ENCODE data around the gene LRRC8A.
"Not testable (repeated sequence)": the region's sequence is repeated elsewhere in the genome, so short reads cannot be mapped to it uniquely, and the experiment has no call there.

The LRRC8A gene

DNA sequence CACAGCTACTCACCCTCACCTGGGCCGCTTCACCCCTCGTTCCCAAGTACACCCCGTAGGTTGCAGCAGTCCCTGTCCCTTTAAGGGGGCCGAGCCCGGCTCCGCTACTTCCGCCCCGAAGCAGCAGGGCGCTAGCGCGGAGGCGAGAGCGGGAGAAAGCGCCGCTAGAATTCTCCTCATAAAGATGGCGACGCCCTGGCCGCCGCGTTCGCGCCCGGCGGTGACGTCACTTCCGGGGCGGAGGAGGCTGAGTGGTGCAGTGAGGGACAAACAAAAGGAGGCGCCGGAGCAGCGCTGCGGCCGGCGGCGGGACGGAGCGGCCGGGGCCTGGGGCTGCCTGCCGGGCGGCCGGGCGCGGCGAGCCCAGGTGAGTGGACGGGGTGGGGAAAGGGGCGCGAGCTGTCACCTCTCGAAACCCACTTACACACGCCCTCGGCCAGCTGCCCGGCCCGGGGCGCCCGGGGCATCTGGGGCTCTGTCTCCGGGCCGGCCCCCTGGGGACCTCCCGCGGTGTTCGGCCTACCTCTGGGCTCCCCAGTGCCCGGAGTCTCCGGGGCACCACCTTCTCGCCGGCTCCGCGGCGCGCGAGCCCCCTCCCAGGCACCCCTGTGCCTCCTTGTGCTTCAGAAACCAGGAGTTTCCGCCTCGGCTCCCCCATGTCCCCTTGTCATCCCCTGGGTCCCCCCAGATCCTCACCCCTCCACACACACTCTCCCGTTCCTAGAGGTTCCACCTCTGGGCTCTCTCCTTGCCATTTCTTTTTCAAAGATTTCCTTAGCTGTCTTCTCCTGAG is at the start of gene LRRC8A, which contains the start of gene KYAT1:
Gene LRRC8A (plus strand): TSS at position 250 of the 793 bp plus-strand sequence. CDS start 25,032 bp downstream, outside the sequence.
Gene KYAT1 (minus strand): TSS at position 67 of the 793 bp plus-strand sequence. CDS start 36,545 bp downstream, outside the sequence.
- peak; percentile 98 for DNase-seq

DNA sequence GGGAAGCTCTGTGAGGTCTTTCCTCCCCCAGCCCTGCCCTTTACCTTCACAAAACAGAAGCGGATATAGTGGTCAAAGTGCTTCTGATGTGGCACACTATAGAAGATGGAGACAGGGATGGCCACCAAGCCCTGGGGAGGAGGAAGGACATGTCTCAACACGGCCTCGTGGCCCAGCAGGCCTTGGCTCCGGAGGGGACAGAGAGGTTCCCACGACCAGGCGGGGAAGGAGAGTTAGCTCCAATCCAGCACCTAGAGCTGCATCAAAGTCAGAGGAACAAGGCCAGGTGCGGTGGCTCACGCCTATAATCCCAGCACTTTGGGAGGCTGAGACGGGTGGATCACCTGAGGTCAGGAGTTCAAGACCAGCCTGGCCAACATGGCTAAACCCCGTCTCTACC is 48.2 kb upstream of the LRRC8A start:
- DNase-seq, result no peak

DNA sequence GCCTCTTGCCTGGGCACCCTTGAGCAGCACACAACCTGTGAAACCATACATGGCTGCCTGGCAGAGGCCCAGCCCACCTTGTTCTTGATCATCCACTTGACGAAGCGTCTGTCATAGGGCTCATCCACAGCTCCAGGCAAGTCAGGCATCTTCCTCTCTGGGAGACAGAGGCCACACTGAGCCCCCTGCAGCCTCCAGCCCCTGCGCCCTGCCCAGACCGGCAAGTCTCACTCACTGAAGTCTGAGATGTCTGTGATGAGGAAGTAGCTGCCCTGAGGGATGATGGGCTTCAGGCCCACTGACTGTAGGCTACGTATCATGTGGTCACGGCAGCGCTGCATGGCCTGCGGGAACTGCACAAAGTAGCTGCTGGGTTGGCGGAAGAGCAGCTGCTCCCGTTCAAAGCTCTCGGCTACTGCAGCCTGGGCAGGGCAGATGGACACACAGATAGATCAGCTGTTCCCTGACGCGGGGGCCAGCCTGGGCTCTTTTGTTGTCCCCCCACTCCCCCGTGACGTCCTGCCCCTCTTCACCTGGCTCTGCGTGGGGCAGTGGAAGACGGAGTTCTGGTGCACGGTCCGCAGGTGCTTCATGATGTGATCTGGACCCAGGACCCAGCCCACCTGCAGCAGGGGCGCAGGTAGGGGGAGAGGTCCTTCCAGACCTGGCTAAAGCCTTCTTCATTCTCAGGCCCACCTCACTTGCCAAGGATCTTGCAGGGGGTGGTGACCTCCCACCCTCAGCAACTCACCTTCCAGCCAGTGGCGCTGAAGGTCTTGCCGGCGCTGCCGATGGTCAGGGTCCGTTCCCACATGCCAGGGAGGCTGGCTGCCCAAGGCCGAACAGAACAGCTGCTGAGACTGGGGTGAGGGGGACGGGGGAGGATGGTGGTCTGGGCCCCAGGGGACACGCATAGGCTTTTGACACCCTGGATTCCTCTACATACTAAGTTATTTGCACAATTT is 46.4 kb upstream of the LRRC8A start:
- no peak for DNase-seq

DNA sequence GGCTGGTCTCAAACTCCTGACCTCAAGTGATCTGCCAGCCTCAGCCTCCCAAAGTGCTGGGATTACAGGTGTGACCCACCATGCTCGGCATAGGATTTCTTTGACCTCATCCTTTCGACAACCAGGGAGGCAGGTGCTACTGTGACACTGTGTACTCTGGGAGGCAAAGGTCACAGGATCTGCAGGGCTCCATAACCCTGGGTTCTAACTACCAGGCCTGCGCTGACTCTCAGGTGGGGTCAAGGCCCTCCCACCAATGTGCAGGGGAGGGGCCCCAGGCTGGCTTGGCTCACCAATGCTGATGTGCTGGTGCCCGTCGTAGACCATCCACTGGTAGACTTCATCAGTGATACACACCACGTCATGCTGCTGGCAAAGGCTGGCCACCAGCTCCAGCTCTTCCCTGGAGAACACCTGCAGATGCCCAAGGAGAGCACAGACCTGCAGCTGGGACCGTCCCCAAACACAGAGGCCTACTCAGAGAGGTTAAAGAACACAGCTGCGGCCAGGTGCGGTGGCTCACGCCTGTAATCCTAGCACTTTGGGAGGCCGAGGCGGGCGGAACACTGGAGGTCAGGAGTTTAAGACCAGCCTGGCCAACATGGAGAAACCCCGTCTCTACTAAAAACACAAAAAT is 45.3 kb upstream of the LRRC8A start:
- DNase-seq, result no peak

DNA sequence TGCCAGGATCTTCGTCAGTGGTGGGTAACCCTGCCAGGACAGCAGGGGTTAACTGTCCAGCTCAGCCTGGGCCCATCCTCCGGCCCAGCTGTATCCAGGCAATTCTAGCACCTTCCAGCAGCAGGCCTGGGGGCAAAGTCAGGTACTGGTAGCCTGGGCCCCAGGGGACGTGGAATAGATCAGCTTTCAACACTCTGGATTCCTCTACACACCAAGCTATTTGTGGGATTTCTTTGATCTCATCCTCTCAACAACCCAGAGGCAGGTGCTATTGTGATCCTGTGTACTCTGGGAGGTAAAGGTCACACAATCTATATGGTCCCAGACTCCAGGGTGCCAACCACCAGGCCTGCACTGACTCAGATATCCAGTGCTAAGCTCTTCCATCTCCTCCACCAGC is 43.6 kb upstream of the LRRC8A start:
- DNase-seq, result no peak

DNA sequence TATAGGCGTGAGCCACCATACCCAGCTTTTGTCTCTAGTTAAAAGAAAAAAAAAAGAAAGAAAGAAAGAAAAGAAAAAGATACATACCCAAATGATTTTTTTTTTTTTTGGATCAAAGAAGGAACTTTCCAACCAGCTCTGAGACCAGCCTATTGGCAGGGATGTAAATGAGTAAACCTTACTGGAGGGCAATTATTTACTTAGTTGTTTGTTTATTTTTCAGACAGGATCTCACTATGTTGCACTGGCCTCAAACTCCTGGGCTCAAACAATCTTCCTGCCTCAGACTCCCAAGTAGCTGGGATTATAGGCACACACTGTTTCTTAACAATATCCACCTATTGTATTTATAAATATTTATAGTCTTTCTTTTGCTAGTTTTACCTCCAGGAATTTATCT is 41.4 kb upstream of the LRRC8A start:
- no peak for DNase-seq

DNA sequence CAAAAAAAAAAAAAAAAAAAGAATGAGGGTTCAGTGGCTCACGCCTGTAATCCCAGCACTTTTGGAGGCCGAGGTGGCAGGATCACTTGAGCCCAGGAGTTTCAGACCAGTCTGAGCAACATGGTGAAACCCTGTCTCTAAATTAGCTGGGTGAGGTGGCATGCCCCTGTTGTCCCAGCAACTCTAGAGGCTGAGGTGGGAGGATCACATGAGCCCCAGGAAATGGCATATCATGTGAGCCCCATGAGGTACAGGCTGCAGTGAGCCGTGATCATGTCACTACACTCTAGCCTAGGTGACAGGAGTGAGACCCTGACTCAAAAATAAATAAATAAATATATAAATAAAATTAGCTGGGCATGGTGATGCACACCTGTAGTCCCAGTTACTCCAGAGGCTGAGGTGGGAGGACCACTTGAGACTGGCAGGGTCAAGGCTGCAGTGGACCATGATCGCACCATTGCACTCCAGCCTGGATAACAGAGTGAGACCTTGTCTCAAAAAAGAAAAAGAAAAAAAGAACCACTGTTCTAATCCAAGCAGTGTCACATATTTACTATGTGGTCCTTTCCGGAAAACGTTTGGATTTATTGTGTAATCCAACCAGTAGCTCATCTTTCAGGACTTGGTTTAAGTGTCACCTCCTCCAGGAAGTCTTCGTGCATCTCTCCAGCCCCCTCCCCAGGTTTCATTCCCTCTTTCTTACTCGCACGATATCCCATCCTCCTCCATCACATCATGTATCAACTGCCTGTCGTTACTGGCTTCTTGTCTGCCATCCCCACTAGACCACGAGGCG is 40.0 kb upstream of the LRRC8A start:
- DNase-seq, result no peak

DNA sequence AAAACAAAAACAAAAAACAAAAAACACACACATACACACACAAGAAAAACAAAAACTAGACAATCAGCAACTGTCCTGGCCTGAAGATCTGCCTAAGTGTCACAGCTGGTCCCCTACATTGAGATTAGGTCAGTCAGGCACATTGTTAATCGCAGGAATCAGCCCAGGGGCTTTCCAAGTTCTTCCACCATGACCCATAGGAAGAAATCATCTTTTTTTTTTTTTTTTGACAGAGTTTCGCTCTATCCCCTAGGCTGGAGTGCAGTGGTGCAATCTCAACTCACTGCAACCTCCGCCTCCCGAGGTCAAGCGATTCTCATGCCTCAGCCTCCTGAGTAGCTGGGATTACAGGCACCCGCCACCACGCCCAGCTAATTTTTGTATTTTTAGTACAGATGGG is 38.8 kb upstream of the LRRC8A start:
- not testable (repeated sequence) for DNase-seq

DNA sequence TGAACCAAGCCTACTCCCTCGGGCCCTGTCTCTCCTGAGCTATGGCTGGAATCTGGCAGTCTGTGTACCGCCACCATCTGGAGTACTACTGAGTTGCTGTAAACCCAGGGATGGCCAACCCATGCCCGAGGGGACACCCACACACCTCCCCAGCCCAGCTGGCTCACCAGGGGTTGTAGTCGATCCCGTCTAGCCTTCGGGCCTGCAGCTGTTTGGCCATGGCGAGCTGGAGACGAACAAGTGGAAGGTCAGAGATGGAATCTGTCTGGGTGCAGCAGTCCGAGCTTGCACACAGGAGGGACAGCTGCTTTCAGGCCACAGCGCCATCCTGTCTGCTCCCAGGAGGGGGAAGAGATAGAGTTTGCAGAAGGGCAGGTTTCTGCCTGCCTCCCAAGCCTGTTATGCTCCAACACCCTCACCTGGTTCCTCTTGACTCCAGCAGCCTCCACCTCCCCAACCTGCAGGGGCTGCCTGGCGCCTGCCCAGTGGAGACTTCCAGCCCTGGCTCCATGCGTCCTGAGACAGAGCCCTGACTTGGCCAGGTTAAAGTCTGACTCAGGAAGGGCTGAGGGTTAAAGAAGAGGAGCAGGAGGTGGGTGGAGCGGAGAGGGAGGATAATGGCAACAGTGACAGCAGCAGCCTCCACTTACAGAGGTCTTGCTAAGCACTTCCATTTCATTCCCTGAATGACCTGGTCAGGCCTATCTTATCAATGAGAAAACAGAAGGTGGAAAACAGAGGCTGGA is 36.6 kb upstream of the LRRC8A start:
- DNase-seq, result no peak

DNA sequence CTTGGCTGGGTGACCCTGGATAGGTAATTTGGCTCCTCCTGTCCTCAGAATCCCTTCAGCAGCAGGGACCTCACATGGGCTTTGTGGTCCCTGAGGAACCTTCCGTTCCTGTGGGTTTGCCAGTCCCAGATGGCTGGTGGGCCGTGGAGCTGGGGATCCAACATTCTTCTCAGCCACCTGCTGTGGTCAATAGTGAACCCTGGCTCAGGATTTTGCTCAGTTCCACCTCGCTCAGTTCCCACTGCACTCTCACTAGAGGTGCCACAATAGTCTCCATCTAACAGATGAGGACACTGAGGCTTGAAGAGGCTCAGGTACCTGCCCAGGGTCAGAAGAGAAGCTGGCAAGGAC is 35.3 kb upstream of the LRRC8A start:
- DNase-seq, result no peak

DNA sequence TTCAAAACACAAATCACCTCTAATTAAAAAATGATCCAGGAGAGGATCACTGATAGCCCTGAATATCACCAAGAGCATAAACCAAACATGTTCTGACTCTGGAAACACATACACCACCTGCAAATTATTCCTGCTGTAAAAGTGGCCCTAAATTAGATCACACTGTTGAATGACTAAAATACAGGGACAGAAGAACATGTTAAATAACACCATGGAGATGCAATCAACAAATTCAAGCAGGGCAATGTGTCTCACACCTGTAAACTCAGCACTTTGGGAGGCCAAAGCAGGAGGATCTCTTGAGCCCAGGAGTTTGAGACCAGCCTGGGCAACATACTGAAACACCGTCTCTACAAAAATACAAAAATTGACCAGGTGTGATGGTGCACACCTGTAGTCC is 34.1 kb upstream of the LRRC8A start:
- DNase-seq, result no peak

DNA sequence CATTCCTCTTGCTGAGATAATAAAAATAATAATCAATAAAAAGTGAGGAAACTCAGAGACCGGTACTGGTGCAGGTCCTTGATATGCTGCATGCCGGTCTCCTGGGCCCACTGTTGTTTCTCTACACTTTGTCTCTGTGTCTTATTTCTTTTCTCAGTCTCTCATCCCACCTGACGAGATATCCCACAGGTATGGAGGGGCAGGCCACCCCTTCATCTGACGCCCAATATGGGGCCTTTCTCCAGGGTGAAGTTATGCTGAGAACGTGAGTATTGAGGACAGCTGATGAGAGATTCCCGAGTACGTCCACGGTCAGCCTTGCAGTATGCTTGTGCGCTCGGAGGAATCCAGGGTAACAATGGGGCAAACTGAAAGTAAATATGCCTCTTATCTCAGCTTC is 30.9 kb upstream of the LRRC8A start:
- not testable (repeated sequence) for DNase-seq

DNA sequence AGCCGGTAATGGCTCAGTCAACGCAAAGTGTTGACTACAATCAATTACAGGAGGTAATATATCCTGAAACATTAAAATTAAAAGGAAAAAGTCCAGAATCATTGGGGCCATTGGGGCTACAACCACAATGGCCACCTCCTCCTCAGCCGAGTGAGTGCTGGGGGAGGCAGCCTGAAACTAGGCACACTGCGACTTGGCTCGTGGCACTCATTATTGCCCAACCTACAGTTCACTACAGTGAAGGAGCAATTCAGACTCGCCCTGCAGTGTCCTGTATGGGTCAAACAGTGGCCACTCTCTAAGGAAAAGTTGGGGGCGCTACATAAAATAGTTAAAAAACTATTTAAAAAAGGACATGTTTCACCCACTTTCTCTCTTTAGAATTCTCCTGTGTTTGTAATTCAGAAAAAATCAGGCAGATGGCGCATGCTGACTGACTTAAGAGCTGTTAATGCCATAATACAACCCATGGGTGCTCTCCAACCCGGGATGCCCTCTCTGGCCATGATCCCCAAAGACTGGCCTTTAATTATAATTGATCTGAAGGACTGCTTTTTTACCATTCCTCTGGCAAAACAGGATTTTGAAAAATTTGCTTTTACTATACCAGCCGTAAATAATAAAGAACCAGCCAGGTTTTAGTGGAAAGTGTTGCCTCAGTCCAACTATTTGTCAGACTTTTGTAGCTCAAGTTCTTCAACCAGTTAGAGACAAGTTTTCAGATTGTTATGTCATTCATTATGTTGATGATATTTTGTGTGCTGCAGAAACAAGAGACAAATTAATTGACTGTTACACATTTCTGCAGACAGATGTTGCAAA is 29.9 kb upstream of the LRRC8A start:
- peak; percentile 30 for DNase-seq

DNA sequence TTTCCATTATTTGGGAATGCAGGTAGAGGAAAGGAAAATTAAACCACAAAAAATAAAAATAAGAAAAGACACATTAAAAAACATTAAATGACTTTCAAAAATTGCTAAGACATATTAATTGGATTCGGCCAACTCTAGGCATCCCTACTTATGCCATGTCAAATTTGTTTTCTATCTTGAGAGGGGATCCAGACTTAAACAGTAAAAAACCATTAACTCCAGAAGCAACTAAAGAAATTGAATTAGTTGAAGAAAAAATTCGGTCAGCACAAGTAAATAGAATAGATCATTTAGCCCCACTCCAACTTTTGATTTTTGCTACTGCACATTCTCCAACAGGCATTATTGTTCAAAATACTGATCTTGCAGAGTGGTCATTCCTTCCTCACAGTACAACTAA is 29.3 kb upstream of the LRRC8A start:
- DNase-seq, result not testable (repeated sequence)

DNA sequence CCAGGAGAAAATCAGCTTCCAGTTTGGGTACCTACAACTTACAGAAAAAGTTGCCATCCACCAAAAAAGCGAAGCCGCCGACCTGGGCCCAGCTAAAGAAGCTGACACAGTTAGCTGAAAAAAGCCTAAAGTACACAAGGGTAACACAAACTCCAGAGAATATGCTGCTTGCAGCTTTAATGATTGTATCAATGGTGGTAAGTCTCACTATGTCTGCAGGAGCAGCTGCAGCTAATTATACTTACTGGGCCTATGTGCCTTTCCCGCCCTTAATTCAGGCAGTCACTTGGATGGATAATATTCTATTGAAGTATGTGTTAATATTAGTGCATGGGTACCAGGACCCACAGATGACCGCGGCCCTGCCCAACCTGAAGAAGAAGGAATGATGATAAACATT is 27.5 kb upstream of the LRRC8A start:
- DNase-seq, result not testable (repeated sequence)

DNA sequence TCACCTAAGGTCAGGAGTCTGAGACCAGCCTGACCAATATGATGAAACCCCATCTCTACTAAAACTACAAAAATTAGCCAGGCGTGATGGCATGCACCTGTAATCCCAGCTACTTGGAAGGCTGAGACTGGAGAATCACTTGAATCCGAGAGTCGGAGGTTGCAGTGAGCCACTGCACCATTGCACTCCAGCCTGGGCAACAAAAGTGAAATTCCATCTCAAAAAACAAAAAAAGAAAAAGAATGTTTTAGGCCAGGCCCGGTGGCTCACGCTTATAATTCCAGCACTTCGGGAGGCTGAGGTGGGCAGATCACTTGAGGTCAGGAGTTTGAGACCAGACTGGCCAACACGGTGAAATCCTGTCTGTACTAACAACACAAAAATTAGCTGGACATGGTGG is 23.5 kb upstream of the LRRC8A start:
- not testable (repeated sequence) for DNase-seq

DNA sequence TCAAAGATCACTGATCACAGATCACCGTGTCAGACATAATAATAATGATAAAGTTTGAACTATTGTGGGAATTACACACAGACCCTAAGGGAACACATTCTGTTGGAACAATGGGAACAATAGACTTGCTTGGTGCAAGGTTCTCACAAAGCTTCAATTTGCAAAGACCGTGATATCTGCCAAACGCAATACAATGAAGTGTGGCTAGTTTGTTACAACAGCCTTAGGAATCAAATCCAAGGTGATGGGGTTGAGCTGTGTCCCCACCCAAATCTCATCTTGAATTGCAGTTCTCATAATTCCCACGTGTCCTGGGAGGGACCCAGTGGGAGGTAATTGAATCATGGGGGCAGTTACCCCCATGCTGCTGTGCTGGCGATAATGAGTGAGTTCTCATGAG is 21.0 kb upstream of the LRRC8A start:
- no peak for DNase-seq

DNA sequence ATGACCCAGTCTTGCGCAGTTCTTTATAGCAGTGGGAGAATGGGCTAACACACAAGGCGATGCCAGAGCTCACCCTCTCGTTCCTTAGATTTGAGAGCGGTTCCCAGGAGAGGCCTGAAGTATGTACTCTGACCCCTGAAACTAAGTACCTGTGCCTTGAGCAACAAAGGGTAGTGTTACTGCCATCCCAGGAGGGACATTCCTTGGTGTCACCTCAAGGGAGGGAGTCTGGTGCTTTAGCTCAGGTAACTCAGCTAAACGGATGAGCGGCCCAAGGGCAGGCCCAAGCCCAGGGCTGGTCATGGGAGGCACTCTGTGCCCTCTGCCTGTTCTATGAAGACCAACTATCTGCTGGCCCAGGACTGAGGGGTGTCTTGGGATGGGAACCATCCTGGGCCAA is 20.4 kb upstream of the LRRC8A start:
- DNase-seq, result no peak

DNA sequence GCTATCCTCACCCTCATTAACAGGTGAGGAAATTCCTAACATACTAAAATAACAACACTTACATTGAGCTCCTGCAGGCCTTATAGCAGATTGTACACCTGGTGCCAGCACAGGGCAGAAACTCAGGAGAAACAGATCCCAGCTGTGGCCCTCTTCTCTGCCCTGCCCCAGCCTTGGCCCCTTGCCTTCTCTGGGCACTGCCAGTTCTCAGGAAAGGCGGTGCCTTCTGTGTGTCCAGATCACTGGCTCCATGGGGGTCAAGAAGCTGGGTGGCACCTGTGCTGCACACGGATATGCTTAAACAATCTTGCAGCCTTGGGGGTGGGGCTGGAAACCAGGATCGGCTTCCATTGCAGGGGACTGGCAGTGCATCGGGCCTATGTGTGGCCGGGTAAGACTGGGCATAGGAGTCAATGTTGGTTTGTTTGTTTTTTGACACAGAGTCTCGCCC is 19.5 kb upstream of the LRRC8A start:
- no peak for DNase-seq

DNA sequence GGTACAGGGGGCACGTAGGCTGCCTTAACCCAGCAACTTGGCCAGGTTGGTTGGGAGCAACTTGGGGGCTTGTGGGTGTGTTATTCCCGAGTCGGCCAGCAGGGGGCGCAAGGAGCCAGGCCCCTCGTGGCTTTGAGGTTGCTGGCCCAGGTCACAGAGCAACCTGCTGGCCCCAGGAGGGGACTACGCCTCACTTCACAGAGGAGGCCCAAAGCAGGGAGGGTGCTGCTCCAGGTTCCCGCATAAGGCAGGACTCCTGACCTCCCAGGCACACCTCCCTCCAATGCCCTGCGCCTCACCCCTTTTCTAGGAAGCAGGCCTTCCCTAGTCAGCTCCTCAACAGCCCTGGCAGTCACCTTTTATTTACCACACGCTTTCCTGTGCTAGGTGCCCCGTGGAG is 18.3 kb upstream of the LRRC8A start:
- DNase-seq, result peak; percentile 84
